Measurements from ENCODE around the gene AMOTL2. TPM values are rescaled to one million over a fixed set of nuclear protein-coding genes. Genes with fewer than 3 reads are reported as not detected.

Gene AMOTL2
- total and polyA plus RNA-seq, 10 of the 15 experiments (the other 5 are each of a cell fraction or from before 2014, with no cell fraction given) = 0.20 to 0.33 TPM; not detected in 8

- ChIA-PET RAD21 (ENCODE audit: unreplicated experiment) (no interaction called here), CTCF (no interaction called here), SMC1A (ENCODE audit: uncharacterized antibody, unreplicated experiment) (interaction anchor here (0.9 kb wide), 1 partner anchor 184 kb away, joined by 3 read pairs; no protein-coding TSS in a partner anchor), POLR2A (no interaction called here)
- intact Hi-C loops (cut with micrococcal nuclease; ENCODE audit: unreplicated experiment) (no loop called here), in situ Hi-C loops (cut with MboI) (no loop called here)
- no peak for TF ChIP-seq CHD2 (IDR thresholded peaks at IDR 0.05; ENCODE audit: borderline replicate concordance, low read depth, low read length)
- TF ChIP-seq NR2F1 (conservative IDR thresholded peaks at IDR 0.05) = no peak
- TF ChIP-seq CTCF (IDR thresholded peaks at IDR 0.05 in 2 of 3, conservative IDR thresholded peaks at IDR 0.05 in 1 of 3; ENCODE audit: control insufficient read depth in 2 of 3, extremely low read depth in 1 of 3, insufficient read depth in 1 of 3, low read depth in 3 of 3, low read length in 3 of 3) = no peak
- no peak for TF ChIP-seq CUX1 (IDR thresholded peaks at IDR 0.05; ENCODE audit: insufficient replicate concordance, low read depth, low read length)
- BruUV-seq (replicated peaks) = no TSS peak
- no peaks in the 10 kb centered on the region for H3K4me1 ChIP-seq (ENCODE audit: control insufficient read depth, insufficient read depth, low read length)
- WGBS (ENCODE audit: insufficient coverage, insufficient replicate concordance, low lambda C conversion rate, missing lambda C conversion rate) = 36% methylated on average over 8 of the region's 8 CpGs
- ATAC-seq (no peak), DNase-seq (ENCODE audit: low read depth, low spot score) (no peak), FAIRE-seq (no peak)
- no peaks in the 10 kb centered on the region for H3K9me3 ChIP-seq (replicated peaks; ENCODE audit: control insufficient read depth, insufficient read depth, low read length)
- no peaks in the 10 kb centered on the region for H3K79me2 ChIP-seq (ENCODE audit: control insufficient read depth, insufficient read depth, low read length)
- no peak overlapping the region for H3K4me2 ChIP-seq (ENCODE audit: control insufficient read depth, insufficient read depth)
- H2AFZ ChIP-seq (ENCODE audit: control insufficient read depth, low read depth, low read length) = no peak overlapping the region
- no peak overlapping the region for H3K9ac ChIP-seq (ENCODE audit: control insufficient read depth, insufficient read depth, low read length)
- peaks cover 0 to 5% of the 10 kb centered on the region in 2 experiments; a peak in 3 of 4 replicates for H3K27me3 ChIP-seq (replicated peaks in 1 of 2; ENCODE audit: control insufficient read depth in 2 of 2, insufficient read depth in 2 of 2, low read length in 1 of 2)
- no peak overlapping the region for H3K27ac ChIP-seq (ENCODE audit: control insufficient read depth, insufficient read depth)
- H3K36me3 ChIP-seq (ENCODE audit: control insufficient read depth in 2 of 2, insufficient read depth in 2 of 2, low read length in 1 of 2) = no peaks in the 10 kb centered on the region
- no peak overlapping the region for H3K4me3 ChIP-seq
- H4K20me1 ChIP-seq (ENCODE audit: control insufficient read depth, insufficient read depth) = no peaks in the 10 kb centered on the region
Observed at GRCh38 chr3:134353171-134353825, 20.9 kb downstream of the AMOTL2 start.
